Measurements from ENCODE around the gene TRIM39.

DNA sequence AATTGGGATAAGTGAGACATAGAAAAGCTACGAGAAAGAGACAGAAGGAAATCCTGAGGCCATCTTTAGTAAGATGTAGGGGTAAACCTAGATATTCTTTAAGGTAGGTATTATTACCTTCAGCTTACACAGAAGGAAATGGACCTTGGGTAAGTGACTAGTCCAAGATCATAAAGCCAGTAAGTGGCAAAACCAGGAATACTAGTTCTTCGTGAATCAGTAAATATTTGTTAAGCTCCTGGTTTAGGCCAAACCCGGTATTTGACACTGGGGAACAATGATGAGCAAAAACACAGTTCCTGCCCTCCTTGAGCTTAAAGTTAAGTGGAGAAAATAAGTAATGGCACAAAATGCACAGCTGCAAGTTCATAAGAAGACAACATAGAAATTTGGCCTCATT, 5.3 kb downstream of the TRIM39 start:
- TF ChIP-seq, protein P1, sequence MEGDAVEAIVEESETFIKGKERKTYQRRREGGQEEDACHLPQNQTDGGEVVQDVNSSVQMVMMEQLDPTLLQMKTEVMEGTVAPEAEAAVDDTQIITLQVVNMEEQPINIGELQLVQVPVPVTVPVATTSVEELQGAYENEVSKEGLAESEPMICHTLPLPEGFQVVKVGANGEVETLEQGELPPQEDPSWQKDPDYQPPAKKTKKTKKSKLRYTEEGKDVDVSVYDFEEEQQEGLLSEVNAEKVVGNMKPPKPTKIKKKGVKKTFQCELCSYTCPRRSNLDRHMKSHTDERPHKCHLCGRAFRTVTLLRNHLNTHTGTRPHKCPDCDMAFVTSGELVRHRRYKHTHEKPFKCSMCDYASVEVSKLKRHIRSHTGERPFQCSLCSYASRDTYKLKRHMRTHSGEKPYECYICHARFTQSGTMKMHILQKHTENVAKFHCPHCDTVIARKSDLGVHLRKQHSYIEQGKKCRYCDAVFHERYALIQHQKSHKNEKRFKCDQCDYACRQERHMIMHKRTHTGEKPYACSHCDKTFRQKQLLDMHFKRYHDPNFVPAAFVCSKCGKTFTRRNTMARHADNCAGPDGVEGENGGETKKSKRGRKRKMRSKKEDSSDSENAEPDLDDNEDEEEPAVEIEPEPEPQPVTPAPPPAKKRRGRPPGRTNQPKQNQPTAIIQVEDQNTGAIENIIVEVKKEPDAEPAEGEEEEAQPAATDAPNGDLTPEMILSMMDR (IDR thresholded peaks at IDR 0.05) = no peak
- no peak for TF ChIP-seq POLR2A (IDR thresholded peaks at IDR 0.05)

All from testis (tissue), 2 donors.